Activated T-helper 9 cell treated with anti-CD3 and anti-CD28 coated beads, Interleukin-2, amount 50 U/mL, for 16 hours (primary cell): ENCODE results near the gene CBX4.
"Not testable (repeated sequence)": the region's sequence is repeated elsewhere in the genome, so short reads cannot be mapped to it uniquely, and the experiment has no call there.

Experiments
- DNase-seq: peaks from one replicate; pipeline ENCODE4 v3.0.0-alpha.2; 2020; ENCODE audit warnings: low read depth

CBX4 gene

DNA sequence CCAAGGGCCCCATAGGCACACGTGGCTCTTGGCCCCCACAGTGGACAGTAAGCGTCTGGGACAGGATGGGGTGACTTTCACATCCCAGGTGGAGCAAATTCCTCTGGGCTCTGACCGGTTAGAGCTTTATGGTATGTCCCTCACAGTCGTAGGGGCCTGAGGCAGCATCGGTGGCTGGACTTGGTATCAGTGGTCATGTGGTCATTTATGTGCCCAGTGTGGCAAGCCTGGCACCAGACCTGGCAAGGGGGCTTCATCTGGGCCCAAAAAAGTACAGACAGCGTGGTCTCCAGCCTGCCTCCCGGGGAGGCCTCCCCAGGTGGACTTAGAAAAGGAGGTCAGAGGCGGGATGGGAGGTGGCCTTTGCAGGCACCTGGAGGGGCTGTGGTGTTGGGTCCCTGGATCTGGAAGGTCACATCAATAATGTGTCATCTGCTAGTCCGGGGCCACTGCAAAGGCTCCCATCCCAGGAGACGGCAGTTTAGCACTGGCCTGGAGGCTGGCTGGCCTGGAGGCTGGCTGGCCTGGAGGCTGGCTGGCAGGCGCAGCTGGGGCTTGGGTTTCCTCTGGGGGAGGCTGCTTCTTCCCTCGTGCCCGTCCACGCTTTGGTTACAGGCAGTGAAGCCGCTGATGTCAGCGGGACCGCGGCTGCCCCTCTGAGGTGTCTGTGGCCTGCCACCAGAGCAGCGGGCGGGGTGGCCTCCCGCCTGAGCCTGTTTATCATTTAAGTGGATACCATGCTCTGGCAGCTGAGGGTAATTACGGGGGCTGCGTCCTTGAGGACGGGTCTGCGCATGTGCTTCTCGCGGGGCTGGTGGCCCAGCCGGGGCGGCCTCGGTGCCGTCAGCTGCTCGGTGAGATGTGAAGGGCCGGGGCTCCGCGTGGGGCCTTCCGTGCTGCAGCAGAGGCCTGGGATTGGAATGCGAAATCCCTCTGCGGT lies 20.7 kb upstream of the CBX4 start:
- no peak for DNase-seq

DNA sequence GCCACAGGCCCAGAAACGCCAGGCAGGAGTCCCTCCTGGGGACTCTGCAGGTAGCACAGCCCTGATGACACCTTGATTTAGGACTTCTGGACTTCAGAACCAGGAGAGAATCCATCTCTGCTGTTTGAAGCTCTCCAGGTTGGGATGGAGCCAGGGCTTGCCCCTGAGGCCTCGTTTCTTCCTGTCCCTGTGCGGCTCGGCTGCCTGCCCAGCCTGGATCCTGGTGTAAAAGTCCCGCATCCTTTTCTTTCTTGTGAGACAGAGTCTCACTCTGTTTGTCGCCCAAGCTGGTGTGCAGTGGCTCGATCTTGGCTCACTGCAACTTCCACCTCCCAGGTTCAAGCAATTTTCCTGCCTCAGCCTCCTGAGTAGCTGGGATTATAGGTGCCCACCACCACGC lies 17.9 kb upstream of the CBX4 start:
- DNase-seq = no peak

DNA sequence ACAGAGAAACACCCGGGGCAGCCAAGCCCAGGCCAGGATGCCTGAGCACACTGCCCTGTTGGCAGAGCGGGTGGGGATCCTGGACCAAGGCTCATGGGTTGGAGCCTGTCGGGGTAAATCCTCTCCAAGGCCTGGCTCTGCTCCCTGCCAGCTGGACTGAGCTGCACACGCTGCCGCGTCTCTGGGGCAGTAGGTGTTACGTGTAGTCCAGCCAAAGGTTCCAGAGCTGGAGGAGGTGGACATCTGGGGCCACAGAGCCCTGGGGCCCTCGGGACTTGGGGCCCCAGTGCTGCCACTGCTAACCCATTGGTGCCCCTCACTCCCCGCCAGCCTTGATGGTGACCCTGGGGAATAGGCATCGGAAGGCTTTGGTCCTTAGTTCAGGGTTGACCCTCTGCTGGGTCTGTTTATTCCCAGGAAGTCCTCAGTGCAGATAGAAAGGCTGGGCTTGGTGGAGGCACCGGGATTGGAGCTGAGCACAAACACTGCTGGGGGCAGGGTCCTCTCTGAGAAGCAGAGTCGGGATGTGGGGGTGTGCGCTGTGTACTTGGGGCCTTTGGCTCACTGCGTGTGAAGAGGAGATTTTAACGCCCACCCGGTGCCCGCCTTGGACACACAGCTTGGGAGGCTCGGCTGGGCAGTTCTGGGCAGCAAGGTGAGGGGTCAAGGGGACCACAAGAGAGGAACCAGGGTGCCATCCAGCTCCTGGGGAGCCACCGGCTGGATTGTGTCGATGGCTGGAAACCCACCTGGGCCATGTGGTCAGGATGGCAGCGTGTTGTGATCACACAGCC lies 16.3 kb upstream of the CBX4 start:
- DNase-seq = no peak

DNA sequence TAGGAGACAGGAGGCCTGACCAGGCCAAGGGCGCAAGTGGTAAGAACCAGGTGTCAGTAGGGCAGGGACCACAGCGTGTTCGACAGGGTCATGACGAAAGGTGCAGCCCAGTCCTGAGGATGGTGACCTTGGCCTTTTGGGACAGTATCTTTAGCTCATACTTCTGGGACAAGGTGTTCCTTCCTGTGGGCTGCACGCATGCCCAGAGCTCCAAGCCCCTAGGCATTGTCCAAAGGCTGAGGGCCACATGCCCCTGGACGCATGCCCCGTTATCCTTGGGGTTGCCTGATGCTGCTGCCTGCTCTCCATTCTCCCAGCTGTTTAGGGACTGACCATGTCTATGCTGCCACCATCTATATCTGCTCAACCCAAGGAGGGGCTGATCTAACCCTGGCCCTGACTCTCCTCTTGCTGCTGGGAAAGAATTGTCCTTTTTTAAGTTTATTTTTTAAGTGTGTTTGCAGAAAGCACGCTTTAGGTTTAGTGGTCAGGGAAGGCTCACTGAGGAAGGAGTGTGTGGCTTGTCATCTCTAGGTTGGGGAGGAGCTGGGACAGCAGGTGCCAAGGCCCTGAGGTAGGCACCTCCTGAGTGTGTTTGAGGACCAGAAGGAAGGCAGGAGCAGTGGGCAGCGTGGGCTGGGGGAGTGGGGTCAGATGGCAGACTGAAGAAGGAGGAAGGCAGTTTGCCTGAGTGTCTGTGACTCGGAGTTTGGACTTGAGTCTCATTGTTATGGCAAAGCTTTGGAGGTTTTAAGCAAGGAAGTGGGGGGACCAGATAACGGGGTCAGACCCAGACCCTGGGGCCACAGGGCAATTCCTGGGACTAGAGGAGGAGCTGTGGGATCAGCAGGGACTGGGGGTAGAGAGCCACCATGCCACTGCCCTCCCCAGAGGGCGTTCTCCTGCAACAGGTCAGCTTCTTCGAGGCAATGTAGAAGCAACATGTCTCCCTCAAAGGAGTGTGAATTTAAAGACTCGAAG lies 15.1 kb upstream of the CBX4 start:
- no peak for DNase-seq

DNA sequence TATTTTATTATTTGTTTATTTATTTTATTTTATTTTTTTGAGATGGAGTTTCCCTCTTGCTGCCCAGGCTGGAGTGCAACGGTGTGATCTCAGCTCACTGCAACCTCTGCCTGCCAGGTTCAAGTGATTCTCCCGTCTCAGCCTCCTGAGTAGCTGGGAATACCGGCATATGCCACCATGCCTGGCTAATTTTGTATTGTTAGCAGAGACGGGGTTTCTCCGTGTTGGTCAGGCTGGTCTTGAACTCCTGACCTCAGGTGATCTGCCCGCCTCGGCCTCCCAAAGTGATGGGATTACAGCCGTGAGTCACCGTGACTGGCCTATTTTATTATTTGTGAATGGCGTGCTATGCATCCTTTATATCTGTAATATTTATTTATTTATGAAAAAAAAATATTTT lies 13.9 kb upstream of the CBX4 start:
- DNase-seq = not testable (repeated sequence)

DNA sequence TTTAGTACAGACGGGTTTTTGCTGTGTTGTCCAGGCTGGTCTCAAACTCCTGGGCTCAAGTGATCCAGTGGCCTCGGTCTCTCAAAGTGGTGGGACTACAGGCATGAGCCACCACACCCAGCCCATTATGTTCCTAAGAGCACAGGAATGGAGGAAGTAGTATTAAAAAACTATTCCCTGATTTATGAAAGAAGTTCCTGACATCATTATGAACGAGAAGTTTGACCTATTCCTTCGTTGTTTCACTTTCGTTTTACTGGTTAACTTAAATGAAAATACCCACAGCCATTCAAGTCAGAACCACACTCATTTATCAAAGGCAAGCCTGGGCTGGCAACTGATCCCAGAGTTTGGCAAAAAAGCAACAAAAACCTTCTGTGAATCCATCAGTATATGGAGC lies 13.5 kb upstream of the CBX4 start:
- DNase-seq = no peak

DNA sequence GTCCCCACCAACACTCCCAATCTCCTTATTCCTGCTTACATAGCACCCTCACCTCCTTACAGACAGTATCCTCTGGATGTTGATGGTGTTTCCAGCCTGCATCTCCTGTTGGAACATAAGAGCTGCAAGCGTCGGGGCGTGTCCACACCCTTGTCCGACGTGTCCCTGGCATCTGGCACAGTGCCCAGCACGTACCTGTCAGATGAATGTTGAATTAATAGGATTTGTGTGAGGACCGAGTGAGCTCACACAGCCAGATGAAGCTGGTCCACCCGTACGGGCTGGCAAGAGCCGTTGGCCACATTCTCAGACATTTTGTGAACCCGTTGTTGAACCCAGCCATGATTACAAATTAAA lies 12.2 kb upstream of the CBX4 start:
- DNase-seq = no peak

DNA sequence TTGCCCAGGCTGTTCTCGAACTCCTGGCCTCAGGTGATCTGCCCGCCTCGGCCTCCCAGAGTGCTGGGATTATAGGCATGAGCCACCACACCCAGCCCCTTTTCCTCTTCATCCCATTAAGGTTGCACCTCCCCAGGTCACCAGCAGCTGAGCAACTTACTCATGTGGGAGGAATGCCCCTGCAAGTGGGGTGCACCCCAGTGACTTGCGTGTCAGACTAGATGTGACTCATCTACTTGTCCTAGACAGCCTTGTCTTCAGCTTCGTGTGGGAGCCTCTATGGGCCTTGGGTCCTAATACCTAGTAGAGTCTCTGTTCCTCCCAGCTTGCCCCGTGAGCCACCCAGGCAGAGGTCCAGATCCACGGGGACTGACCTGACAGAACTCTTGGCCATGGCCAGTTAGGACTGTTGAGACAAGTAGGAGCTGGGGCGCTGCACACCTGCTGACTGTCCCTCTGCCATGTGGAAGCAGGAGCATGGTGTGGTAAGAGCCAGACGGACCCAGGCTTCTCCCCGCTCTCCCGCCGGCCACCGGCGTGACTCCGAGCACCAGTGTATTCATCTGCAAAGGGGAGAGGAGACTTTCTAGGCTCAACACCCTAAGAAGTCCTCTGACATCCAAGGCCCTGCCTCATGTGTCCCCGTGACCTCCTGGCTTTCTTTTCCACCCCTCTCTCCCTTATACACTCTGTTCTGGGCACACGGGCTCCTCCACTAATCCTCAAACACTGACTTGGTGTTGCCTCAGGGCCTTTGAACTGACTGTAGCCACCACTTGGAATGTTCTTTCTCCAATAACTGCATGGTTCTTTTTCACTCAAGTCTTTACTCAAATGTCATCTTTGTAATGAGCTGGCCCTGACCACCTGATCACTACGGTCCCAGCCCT lies 11.6 kb upstream of the CBX4 start:
- no peak for DNase-seq

DNA sequence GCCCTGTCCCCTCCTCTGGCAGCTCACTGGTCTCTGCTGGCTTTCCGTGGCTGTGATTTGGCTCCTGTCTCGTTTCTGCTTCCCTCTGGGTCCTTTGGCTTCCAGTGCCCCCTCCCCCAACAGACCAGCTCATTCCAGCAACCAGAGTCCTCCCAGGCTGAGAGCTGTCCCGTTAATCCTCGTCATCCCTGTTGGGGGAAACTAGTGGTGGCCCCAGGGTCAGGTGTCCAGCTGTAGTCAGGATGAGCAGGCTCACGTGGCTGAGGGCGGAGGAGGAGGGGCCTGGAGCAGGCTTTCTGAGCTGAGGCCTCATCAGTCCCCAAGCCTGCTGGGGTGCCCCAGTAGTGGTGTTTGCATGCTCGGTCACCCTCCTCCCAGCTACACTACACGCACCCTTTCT lies 10.7 kb upstream of the CBX4 start:
- no peak for DNase-seq

DNA sequence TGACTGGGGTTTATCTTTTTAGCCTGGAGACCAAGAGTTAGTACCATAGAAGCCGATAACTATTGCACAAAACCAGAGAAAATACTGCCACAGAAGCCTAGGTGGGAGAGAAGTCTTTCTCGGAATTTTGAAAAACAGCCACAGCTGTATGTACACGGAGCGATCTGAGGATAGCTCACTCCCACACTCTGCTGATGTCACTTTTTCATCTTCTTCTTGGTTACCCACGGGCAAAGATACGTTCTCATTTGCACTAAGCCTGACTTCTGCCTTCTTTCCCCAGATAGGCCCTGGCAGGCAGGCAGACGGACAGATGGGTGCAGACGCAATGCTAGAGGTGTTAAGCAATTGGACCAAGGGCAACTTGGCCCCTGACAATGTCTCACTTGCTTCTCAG lies 9.1 kb upstream of the CBX4 start:
- DNase-seq = no peak

DNA sequence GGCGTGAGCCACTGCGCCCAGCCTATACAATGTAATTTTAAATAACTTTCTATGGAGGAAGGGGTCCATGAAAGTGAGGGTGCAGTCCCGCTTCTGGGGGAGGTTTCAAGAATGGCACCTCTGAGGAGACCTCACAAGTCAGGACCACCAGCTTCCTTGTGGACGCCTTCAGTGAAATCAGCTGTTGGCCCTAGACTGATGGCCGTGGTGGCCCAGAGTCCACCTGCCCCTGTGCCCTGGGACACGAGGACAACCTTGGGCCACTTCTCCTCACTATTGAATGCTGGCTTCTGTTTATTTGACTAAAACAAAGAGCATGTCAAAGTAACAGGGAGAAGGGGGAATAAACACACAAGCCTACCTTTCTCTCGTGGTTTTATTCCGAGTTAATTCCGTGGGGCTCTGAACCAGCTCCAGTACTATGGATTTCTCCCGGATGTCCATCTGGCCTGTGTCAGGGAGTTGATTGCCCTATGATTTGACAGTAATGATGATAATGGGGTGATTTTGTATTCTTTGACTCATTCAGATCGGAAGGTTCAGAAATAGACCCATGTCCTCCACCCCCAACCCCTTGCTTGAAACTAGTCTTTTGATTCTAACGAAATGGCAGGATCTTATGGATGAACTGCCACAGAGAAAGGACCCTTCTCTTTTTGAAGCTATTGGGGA lies 8.6 kb upstream of the CBX4 start:
- DNase-seq = no peak

DNA sequence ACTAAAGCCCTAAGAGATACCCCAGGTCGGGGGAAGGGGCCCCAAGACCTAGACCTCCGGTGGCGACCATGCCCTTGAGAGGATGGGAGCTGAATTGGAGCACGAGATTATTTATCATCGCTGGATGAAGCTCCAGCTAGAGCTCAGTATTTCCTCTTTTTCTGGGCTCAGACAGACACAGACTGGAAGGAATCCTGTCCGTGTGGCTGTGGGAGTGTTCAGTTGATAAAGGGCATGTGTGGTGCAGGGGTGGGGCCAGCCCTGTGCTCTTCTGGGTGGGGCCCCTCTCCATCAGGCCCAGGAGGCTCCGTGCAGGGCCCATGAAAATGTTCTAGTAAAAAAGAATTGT lies 6.3 kb upstream of the CBX4 start:
- no peak for DNase-seq

DNA sequence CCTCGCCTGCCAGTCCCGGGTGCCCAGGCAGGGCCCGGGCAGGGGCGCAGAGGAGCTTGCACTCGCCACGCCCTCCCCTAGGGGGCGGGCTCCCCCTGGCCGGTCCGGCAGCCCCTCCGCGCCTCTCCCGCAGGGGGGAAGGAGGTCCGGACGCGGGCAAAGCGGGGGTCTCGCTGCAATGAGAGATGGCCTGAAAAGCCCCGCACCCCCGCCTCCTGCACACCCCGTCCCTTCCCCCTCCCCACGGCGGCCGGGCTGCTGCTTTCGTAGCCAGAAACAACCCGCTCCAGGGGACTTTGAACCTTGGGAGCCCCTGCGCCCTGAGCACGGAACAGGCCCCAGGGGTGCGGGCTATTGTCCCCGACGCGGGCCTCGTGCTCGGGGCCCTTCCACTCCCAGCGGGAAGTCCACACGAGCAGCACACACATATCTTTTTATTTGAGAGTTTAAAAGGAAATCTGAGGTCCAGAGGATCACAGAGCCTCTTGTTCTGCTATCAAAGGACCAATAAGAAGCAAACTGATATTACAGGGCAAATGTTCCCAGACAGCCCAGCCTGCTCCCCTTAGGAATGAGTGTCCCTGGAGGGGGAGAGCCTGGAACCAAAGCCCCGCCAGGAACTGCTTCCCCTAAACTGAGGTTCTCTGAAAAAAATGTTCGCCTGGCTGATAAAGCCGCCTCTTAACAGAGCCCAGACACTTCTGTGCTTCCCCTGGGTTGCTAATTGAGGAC lies 5.8 kb upstream of the CBX4 start:
- no peak for DNase-seq

DNA sequence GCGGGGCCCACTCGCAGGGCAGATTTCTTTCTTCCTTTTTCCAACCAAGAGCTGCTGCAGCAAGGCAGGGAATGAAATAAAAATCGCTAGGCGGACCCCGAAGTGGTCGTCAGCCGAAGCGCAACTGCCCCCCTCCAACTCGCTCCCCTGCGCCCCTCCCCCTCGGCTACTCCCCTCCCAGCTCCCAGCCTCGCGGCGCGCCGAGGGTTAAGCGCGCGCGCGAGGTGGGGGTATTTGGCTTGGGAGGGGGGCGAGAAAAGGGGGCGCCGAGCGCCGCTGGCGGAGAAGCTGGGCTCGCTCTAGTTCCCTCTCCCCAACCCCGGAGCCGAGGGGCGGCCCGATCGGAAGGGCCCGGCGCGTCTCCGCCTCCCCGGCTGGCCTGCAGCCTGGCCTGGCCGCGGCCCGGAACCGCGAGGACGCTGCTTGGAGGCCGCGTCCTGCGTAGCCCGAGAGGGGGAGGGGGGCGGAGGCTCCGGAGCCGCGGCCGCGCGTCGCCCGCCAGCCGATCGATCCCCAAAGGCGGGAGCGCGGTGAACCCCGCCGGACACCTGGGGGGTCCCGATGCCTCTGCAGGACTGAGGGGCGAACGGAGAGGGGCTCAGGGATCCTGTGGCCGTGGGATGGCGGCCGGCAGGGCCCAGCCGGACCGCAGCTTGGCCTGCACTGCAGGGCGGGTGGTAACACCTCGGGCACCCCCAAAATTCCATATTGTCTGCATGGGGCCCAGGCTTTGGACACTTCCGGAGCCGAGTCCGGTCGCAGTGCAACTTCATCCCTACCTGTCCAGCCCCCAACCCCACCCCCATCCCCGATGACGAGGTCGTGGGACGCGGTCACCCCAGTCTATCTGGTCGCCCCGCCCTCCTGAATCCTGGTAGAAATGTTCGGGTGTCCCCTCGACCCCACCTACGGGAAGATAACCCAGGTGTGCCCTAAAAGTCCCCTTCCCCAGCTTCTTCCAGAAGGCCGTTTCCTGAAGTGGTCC lies 4.9 kb upstream of the CBX4 start:
- no peak for DNase-seq

DNA sequence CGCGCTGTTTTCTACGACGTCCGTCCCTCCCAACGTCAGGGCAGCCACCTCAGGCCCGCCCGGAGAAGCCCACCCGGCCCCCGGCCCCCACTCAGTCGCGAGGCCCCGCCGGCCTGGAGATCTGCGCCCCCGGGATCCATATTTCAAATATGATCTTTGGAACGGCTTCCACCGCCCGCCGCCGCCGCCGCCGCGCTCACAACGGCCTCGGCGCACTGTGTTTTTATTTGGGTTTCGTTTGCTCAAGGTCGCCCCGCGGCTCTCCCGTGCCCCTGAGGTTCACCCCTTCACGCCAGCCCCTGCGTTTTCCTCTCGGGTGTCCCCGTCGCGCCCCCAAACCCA lies 4.2 kb upstream of the CBX4 start:
- no peak for DNase-seq

DNA sequence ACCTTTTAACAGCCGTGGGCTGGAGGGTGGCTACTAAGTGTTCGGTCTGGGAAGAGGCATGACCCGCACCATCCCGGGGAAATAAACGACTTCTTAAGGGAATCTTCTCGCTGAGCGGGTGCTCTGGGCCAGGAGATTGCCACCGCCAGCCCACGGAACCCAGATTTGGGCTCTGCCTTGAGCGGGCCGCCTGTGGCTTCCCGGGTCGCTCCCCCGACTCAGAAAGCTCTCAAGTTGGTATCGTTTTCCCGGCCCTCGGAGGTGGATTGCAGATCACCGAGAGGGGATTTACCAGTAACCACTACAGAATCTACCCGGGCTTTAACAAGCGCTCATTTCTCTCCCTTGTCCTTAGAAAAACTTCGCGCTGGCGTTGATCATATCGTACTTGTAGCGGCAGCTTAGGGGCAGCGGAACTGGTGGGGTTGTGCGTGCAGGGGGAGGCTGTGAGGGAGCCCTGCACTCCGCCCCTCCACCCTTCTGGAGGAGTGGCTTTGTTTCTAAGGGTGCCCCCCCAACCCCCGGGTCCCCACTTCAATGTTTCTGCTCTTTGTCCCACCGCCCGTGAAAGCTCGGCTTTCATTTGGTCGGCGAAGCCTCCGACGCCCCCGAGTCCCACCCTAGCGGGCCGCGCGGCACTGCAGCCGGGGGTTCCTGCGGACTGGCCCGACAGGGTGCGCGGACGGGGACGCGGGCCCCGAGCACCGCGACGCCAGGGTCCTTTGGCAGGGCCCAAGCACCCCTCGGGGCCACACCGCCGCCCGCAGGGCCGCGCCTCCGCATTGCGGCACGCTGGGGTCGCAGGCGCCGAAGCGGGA lies 3.6 kb upstream of the CBX4 start:
- no peak for DNase-seq

DNA sequence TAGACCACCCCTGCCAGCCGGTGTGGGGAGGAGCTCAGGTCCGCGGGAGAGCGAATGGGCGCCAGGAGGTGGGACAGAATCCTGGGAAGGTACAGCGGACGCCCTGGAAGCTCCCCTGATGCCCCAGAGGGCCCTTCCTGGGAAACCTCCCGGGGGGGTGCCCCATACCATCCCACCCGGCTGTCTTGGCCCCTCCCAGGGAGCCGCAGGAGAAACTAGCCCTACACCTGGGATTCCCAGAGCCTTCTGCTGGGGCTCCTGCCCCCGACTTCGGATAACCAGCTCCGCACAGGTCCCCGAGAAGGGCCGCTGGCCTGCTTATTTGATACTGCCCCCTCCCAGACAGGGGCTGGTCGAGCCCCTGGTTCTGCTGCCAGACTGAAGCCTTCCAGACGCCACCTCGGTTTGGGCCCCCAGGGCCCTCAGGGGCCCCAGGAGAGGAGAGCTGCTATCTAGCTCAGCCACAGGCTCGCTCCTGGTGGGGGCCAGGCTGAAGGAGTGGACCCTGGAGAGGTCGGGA lies 3.0 kb upstream of the CBX4 start:
- DNase-seq = no peak
